Keratinocyte (primary cell): ENCODE data around the gene SEPTIN1. TPM values are rescaled to one million over a fixed set of nuclear protein-coding genes. Genes with fewer than 3 reads are reported as not detected.
A peak's percentile ranks its signal among the peaks of the same experiment; 100 is the strongest.

ENCODE experiments used
- DNase-seq: peaks from one replicate; pipeline ENCODE4 v3.0.0-alpha.2; 2011; ENCODE audit warnings: low read depth, missing footprints, low spot score
- FAIRE-seq: peaks from 2 replicates; lab custom pipeline; 2011; peaks lifted over from hg19 to GRCh38; lab: Jason Lieb, UNC
- H2AFZ ChIP-seq: 2 replicates; pipeline ENCODE4 v1.6.0; 2012; ENCODE audit warnings: low read length, control low read depth, inconsistent platforms; ENCODE audit not compliant: control insufficient read depth
- H3K27ac ChIP-seq: 2 replicates; pipeline ENCODE4 v1.5.1; 2011; ENCODE audit warnings: low read length; ENCODE audit not compliant: control insufficient read depth, insufficient read depth
- H3K27me3 ChIP-seq: 3 replicates; pipeline ENCODE4 v1.6.0; 2011; ENCODE audit warnings: low read length; ENCODE audit not compliant: control insufficient read depth, insufficient read depth; ENCODE audit errors: extremely low read depth
- H3K36me3 ChIP-seq, 2 experiments: 2 replicates in 1 of 2; 3 replicates in 1 of 2; pipeline ENCODE4 v1.5.1; 2011; ENCODE audit warnings: low read length in 2 of 2, mild to moderate bottlenecking in 1 of 2; ENCODE audit not compliant: control insufficient read depth in 2 of 2, insufficient read depth in 2 of 2; ENCODE audit errors: extremely low read depth in 1 of 2
- H3K4me1 ChIP-seq: 3 replicates; pipeline ENCODE4 v1.5.1; 2011; ENCODE audit warnings: low read length; ENCODE audit not compliant: control insufficient read depth, insufficient read depth; ENCODE audit errors: extremely low read depth
- H3K4me2 ChIP-seq: 3 replicates; pipeline ENCODE4 v1.6.0; 2011; ENCODE audit warnings: low read depth, low read length; ENCODE audit not compliant: control insufficient read depth, insufficient read depth; ENCODE audit errors: extremely low read depth
- H3K4me3 ChIP-seq, 3 experiments: fragments of 200-600 bp in 1 of 3; sonication (generic) in 1 of 3; 2 replicates in 2 of 3; 3 replicates in 1 of 3; pipeline ENCODE4 v1.5.1; 2011 to 2016; ENCODE audit warnings: low read length in 3 of 3, mild to moderate bottlenecking in 3 of 3, control low read depth in 2 of 3, inconsistent platforms in 1 of 3, low read depth in 1 of 3, mixed read lengths in 1 of 3, mixed run types in 1 of 3, moderate library complexity in 1 of 3; ENCODE audit not compliant: control insufficient read depth in 2 of 3, insufficient read depth in 2 of 3; ENCODE audit errors: extremely low read depth in 1 of 3
- H3K79me2 ChIP-seq: 2 replicates; pipeline ENCODE4 v1.6.0; 2012; ENCODE audit warnings: low read length; ENCODE audit not compliant: control insufficient read depth, insufficient read depth
- H3K9ac ChIP-seq: 3 replicates; pipeline ENCODE4 v1.6.0; 2011; ENCODE audit warnings: low read length; ENCODE audit not compliant: control insufficient read depth, insufficient read depth; ENCODE audit errors: extremely low read depth
- H3K9me1 ChIP-seq: 3 replicates; pipeline ENCODE4 v1.6.0; 2011; ENCODE audit warnings: low read length; ENCODE audit not compliant: control insufficient read depth, insufficient read depth; ENCODE audit errors: extremely low read depth
- H3K9me3 ChIP-seq: 2 replicates; pipeline ENCODE4 v1.5.1; 2012; ENCODE audit warnings: low read depth, low read length; ENCODE audit not compliant: control insufficient read depth
- H4K20me1 ChIP-seq: 3 replicates; pipeline ENCODE4 v1.6.0; 2011; ENCODE audit warnings: low read length; ENCODE audit not compliant: control insufficient read depth, insufficient read depth; ENCODE audit errors: extremely low read depth
- EZH2 ChIP-seq: IDR thresholded peaks from one replicate; pipeline ENCODE4 v1.6.1; 2012; ENCODE audit warnings: inconsistent platforms, mild to moderate bottlenecking, low read length, moderate library complexity
- dilution Hi-C: fragments of 300-500 bp; cut with MboI; formaldehyde crosslinking; loops from one replicate; pipeline ENCODE4 v1.7.0; 2020; ENCODE audit warnings: low sequenced_read_pairs; ENCODE audit not compliant: extremely low pct_ligation_motif_present
- polyA plus RNA-seq, 5 experiments: library from polyadenylated mRNA; depleted of rRNA in 3 of 5; stranded (reverse) in 3 of 5; stranded (forward) in 1 of 5; unstranded in 1 of 5; fragments of >200 nt; gene quantifications; 1 replicate in 1 of 5; 2 replicates in 3 of 5; 3 replicates in 1 of 5; pipeline versions ENCODE4 v1.2.1 to v1.2.3, GENCODE V29; 2011 to 2012; ENCODE audit warnings: missing spikeins in 2 of 5, low read depth in 1 of 5, low replicate concordance in 1 of 5
- TF ChIP-seq, protein P1 (sequence below), 3 experiments: IDR thresholded peaks in 1 of 3; conservative IDR thresholded peaks in 1 of 3; optimal IDR thresholded peaks in 1 of 3; 2 replicates in 2 of 3; 3 replicates in 1 of 3; pipeline versions ENCODE3 to v1.5.1; 2011; ENCODE audit warnings: low read length in 3 of 3, mild to moderate bottlenecking in 3 of 3, moderate library complexity in 2 of 3, control low read depth in 1 of 3, inconsistent platforms in 1 of 3; ENCODE audit not compliant: insufficient read depth in 2 of 3; ENCODE audit errors: extremely low read depth in 1 of 3

Gene SEPTIN1
- polyA plus RNA-seq, 1 donor (not counting 4 experiments of a cell fraction or from before 2014, with no cell fraction given) = not detected

DNA sequence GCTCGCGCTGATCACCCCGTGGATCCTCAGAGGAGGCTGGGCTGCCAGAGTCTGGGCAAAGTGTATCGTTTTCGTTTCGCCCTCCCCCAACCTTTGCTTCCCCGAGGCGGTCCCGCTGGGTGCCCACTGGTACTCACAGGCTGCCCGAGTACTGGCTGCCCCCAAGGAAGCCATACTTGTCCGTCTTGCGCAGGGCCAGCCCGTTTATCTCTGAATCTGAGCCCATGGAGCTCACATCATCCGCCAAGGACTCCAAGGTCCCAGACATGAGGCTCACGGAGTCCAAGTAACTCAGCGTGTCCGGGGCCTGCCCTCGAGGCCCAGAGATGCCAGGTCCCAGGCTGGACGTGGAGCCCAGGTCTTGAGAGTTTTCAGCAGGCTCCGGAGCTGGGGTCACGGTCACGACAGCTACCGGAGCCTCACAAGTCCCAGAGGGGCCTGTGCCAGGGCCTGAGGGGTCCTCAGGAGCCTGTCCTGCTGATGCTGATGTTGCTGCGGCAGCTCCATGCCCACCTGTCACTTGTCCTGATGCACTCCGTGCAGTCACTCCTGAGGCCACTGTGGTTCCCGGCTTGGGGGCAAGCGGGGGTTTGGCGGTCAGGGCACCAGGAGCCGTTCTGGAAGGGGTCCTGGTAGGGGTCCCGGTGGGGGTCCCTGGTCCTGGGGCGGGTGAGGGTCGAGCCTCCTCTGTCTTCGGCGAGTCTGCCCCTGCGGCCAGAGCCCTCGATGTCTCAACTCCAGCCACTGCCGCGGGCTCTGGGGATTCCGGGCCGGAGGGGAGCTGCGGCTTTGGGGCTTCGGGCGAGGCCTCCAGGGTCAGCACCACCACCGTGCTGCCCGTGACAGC lies 13.0 kb downstream of the SEPTIN1 start:
- DNase-seq (no peak), FAIRE-seq (no peak)

DNA sequence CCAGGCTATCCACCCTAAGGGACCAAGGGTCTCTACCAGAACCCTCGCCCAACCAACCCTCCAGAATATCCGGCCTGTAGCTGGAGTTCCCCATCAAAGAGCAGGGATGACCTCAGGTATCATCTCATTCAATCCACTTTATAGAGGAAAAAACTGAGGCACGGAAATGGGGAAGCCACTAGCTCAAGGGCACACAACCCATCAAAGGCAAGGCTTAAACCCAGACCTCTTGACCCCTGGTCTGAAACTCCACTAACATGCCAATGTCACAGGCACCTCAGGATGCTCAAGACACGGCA lies 13.6 kb downstream of the SEPTIN1 start:
- peaks cover 62% of the 10 kb centered on the region for H3K79me2 ChIP-seq
- peak overlapping the region; percentile 95 for H3K4me2 ChIP-seq
- H2AFZ ChIP-seq = no peak overlapping the region
- H3K9me3 ChIP-seq = no peaks in the 10 kb centered on the region
- H3K4me3 ChIP-seq = peak overlapping the region; percentile 74 to 97 (median 82)
- no peaks in the 10 kb centered on the region for H3K27me3 ChIP-seq
- dilution Hi-C loops = no loop called here
- peak overlapping the region; percentile 80 for H3K9ac ChIP-seq
- H3K36me3 ChIP-seq = peaks cover 5 to 23% of the 10 kb centered on the region in 2 experiments
- H3K4me1 ChIP-seq = peaks cover 25% of the 10 kb centered on the region
- no peak for TF ChIP-seq EZH2
- TF ChIP-seq, protein P1, sequence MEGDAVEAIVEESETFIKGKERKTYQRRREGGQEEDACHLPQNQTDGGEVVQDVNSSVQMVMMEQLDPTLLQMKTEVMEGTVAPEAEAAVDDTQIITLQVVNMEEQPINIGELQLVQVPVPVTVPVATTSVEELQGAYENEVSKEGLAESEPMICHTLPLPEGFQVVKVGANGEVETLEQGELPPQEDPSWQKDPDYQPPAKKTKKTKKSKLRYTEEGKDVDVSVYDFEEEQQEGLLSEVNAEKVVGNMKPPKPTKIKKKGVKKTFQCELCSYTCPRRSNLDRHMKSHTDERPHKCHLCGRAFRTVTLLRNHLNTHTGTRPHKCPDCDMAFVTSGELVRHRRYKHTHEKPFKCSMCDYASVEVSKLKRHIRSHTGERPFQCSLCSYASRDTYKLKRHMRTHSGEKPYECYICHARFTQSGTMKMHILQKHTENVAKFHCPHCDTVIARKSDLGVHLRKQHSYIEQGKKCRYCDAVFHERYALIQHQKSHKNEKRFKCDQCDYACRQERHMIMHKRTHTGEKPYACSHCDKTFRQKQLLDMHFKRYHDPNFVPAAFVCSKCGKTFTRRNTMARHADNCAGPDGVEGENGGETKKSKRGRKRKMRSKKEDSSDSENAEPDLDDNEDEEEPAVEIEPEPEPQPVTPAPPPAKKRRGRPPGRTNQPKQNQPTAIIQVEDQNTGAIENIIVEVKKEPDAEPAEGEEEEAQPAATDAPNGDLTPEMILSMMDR (optimal IDR thresholded peaks at IDR 0.05 in 1 of 3, IDR thresholded peaks at IDR 0.05 in 1 of 3, conservative IDR thresholded peaks at IDR 0.05 in 1 of 3; ENCODE audit: extremely low read depth in 1 of 3, insufficient read depth in 2 of 3, low read length in 3 of 3) = no peak
- FAIRE-seq = no peak
- peaks cover 3% of the 10 kb centered on the region for H3K9me1 ChIP-seq
- peak overlapping the region; percentile 73 for H3K27ac ChIP-seq
- no peak for DNase-seq
- peaks cover 12% of the 10 kb centered on the region for H4K20me1 ChIP-seq

More for the DNA sequence above, 13.0 kb downstream of the SEPTIN1 start:
- H3K4me3 ChIP-seq = peak overlapping the region; percentile 74 to 97 (median 82)
- H3K79me2 ChIP-seq = peaks cover 57% of the 10 kb centered on the region
- H3K27me3 ChIP-seq = no peaks in the 10 kb centered on the region
- peaks cover 12% of the 10 kb centered on the region for H4K20me1 ChIP-seq
- H3K36me3 ChIP-seq = peaks cover 5 to 23% of the 10 kb centered on the region in 2 experiments
- H3K9ac ChIP-seq = peak overlapping the region; percentile 80
- no peak for TF ChIP-seq EZH2
- TF ChIP-seq, protein P1 (optimal IDR thresholded peaks at IDR 0.05 in 1 of 3, IDR thresholded peaks at IDR 0.05 in 1 of 3, conservative IDR thresholded peaks at IDR 0.05 in 1 of 3; ENCODE audit: extremely low read depth in 1 of 3, insufficient read depth in 2 of 3, low read length in 3 of 3) = no peak
- peak overlapping the region; percentile 73 for H3K27ac ChIP-seq
- dilution Hi-C loops = no loop called here
- peak overlapping the region; percentile 95 for H3K4me2 ChIP-seq
- H3K9me3 ChIP-seq = no peaks in the 10 kb centered on the region
- H3K9me1 ChIP-seq = peaks cover 3% of the 10 kb centered on the region
- H2AFZ ChIP-seq = no peak overlapping the region
- peaks cover 25% of the 10 kb centered on the region for H3K4me1 ChIP-seq
